HepG2 (cell line): Measurements from ENCODE around the gene POU3F3. TPM values are rescaled to one million over a fixed set of nuclear protein-coding genes. Genes with fewer than 3 reads are reported as not detected.

Experiments
- ATAC-seq: fragments of 200-7000 bp; cut with Tn5 transposase; 3 replicates; pipeline ENCODE4 v1.9.1; 2020; ENCODE audit warnings: mild to moderate bottlenecking, moderate library complexity
- BruUV-seq: library from RNA; stranded (reverse); fragments of 400-500 nt; replicated peaks from 2 replicates; lab custom pipeline; 2021; lab: Mats Ljungman, UMichigan
- CTCF ChIA-PET: fragments of 300-600 bp; formaldehyde crosslinking; extraction: SDS; loops from one replicate; lab custom pipeline; 2021; ENCODE audit warnings: low total read pairs, inconsistent platforms, low intra/inter-chr PET ratio; lab: Yijun Ruan, JAX
- POLR2A ChIA-PET: fragments of 350-600 bp; sonication (Branson Sonifier 250); formaldehyde crosslinking; loops from one replicate; lab custom pipeline; 2020; ENCODE audit warnings: antibody characterized with exemption, inconsistent platforms; lab: Yijun Ruan, JAX
- DNase-seq: peaks from one replicate; pipeline ENCODE4 v3.0.0-alpha.2; 2015; ENCODE audit warnings: low spot score
- FAIRE-seq: peaks from 3 replicates; lab custom pipeline; 2011; peaks lifted over from hg19 to GRCh38; lab: Jason Lieb, UNC
- H2AFZ ChIP-seq: one replicate; pipeline ENCODE4 v1.6.1; 2011; ENCODE audit warnings: low read length, inconsistent platforms
- H3K27ac ChIP-seq: fragments of 300-600 bp; 3 replicates; pipeline ENCODE4 v1.8.0; 2011; ENCODE audit warnings: mixed run types, mild to moderate bottlenecking, mixed read lengths, low read length, inconsistent platforms; ENCODE audit not compliant: insufficient read depth; ENCODE audit errors: extremely low read length
- H3K27me3 ChIP-seq, 2 experiments: fragments of 200-600 bp in 1 of 2; 2 replicates in 1 of 2; 3 replicates in 1 of 2; pipeline versions ENCODE4 v1.6.0 to v1.8.0; 2011; ENCODE audit warnings: low read length in 2 of 2, mild to moderate bottlenecking in 2 of 2, moderate library complexity in 2 of 2, inconsistent platforms in 1 of 2; ENCODE audit not compliant: insufficient read depth in 2 of 2, control insufficient read depth in 1 of 2
- H3K36me3 ChIP-seq, 2 experiments: fragments of 200-600 bp in 1 of 2; replicated peaks in 1 of 2; 2 replicates in 1 of 2; 3 replicates in 1 of 2; pipeline versions ENCODE4 v1.5.1 to v1.8.0; 2011; ENCODE audit warnings: low read length in 2 of 2, inconsistent platforms in 1 of 2; ENCODE audit not compliant: insufficient read depth in 2 of 2, control insufficient read depth in 1 of 2
- H3K4me1 ChIP-seq: 2 replicates; pipeline ENCODE4 v1.5.1; 2012; ENCODE audit warnings: low read length, inconsistent platforms; ENCODE audit not compliant: insufficient read depth
- H3K4me2 ChIP-seq: 2 replicates; pipeline ENCODE4 v1.6.0; 2011; ENCODE audit warnings: low read depth, low read length, inconsistent platforms
- H3K4me3 ChIP-seq, 3 experiments: fragments of 200-600 bp in 1 of 3; sonication (generic), shearing (Covaris generic) in 1 of 3; replicated peaks in 1 of 3; 2 replicates each; pipeline ENCODE4 v1.5.1; 2011 to 2016; ENCODE audit warnings: low read length in 3 of 3, inconsistent platforms in 2 of 3, low read depth in 2 of 3, mild to moderate bottlenecking in 2 of 3, control low read depth in 1 of 3, mixed read lengths in 1 of 3; ENCODE audit not compliant: insufficient read depth in 1 of 3
- H3K79me2 ChIP-seq: one replicate; pipeline ENCODE4 v1.6.1; 2011; ENCODE audit warnings: low read length, inconsistent platforms; ENCODE audit not compliant: insufficient read depth
- H3K9ac ChIP-seq: 2 replicates; pipeline ENCODE4 v1.6.0; 2011; ENCODE audit warnings: mild to moderate bottlenecking, low read depth, low read length, inconsistent platforms; ENCODE audit not compliant: insufficient read depth
- H3K9me3 ChIP-seq: 2 replicates; pipeline ENCODE4 v1.5.1; 2012; ENCODE audit warnings: mild to moderate bottlenecking, low read length
- H4K20me1 ChIP-seq: 2 replicates; pipeline ENCODE4 v1.6.0; 2011; ENCODE audit warnings: inconsistent platforms, mild to moderate bottlenecking, low read length, moderate library complexity; ENCODE audit not compliant: insufficient read depth
- KDM2A ChIP-seq: sonication (generic); formaldehyde crosslinking; IDR thresholded peaks from 2 replicates; pipeline ENCODE4 v1.4.0; 2020; ENCODE audit warnings: low read depth, missing genetic modification reagents, borderline replicate concordance
- LCORL ChIP-seq, 2 experiments: fragments of 450-650 bp in 1 of 2; sonication (generic) in 1 of 2; formaldehyde crosslinking in 1 of 2; IDR thresholded peaks; 2 replicates each; pipeline versions ENCODE4 v1.5.0 to v1.6.1; 2017 to 2020; ENCODE audit warnings: antibody characterized with exemption in 1 of 2, missing genetic modification reagents in 1 of 2
- THAP8 ChIP-seq: sonication (generic); formaldehyde crosslinking; IDR thresholded peaks from 2 replicates; pipeline ENCODE4 v1.5.1; 2020; ENCODE audit warnings: missing genetic modification reagents, mild to moderate bottlenecking, borderline replicate concordance
- WIZ ChIP-seq: sonication (generic); formaldehyde crosslinking; IDR thresholded peaks from 2 replicates; pipeline ENCODE4 v1.5.1; 2020; ENCODE audit warnings: mild to moderate bottlenecking, missing genetic modification reagents
- ZBTB1 ChIP-seq: sonication (generic); formaldehyde crosslinking; IDR thresholded peaks from 2 replicates; pipeline ENCODE4 v1.4.0; 2020; ENCODE audit warnings: missing genetic modification reagents, borderline replicate concordance
- ZGPAT ChIP-seq: IDR thresholded peaks from 2 replicates; pipeline ENCODE4 v1.6.1; 2016; ENCODE audit warnings: mild to moderate bottlenecking
- ZNF230 ChIP-seq: sonication (generic); formaldehyde crosslinking; IDR thresholded peaks from 2 replicates; pipeline ENCODE4 v1.4.0; 2020; ENCODE audit warnings: mild to moderate bottlenecking, missing genetic modification reagents
- WGBS: methylation state at CpG from one replicate; pipeline ENCODE4 v1.1.6; 2017; ENCODE audit warnings: low lambda C conversion rate; 5-methylcytosine and 5-hydroxymethylcytosine counted together
- in situ Hi-C: cut with HindIII; loops from 2 replicates; pipeline ENCODE4 v1.10.0; 2017; ENCODE audit warnings: low pct_unique_long_range_greater_than_20kb; ENCODE audit not compliant: extremely low pct_ligation_motif_present
- intact Hi-C: fragments of 100-400 bp; cut with micrococcal nuclease; formaldehyde crosslinking; loops from one replicate; pipeline ENCODE4 v1.10.0; 2022; ENCODE audit not compliant: unreplicated experiment
- polyA plus RNA-seq, 8 experiments: library from polyadenylated mRNA; depleted of rRNA in 3 of 8; stranded (reverse) in 7 of 8; unstranded in 1 of 8; fragments of >200 nt; fragmentation: Illumina TruSeq in 4 of 8; extraction: Trizol in 4 of 8; gene quantifications; 2 replicates each; pipeline versions ENCODE4 v1.2.1 to v1.2.3, GENCODE V29; 2011 to 2016; ENCODE audit warnings: low read depth in 4 of 8, missing spikeins in 1 of 8, mixed read lengths in 1 of 8; ENCODE audit not compliant: insufficient read depth in 1 of 8
- total RNA-seq, 5 experiments: library from RNA; depleted of rRNA; stranded (reverse); fragments of >200 nt; fragmentation: Illumina TruSeq; extraction: Trizol; gene quantifications; 2 replicates each; pipeline ENCODE4 v1.2.3, GENCODE V29; 2016; ENCODE audit warnings: low read depth in 1 of 5

POU3F3 gene
- total and polyA plus RNA-seq, 2 of the 13 experiments (the other 11 are each of a cell fraction or from before 2014, with no cell fraction given) = not detected

GRCh38 chr2:104896446-104896845, 42.5 kb downstream of the POU3F3 start:
- TF ChIP-seq WIZ (CRISPR knock-in tag) = no peak
- no peak for TF ChIP-seq ZBTB1 (CRISPR knock-in tag)
- no peak for TF ChIP-seq ZNF230 (CRISPR knock-in tag)
- no peak for TF ChIP-seq ZGPAT (CRISPR knock-in tag)
- TF ChIP-seq LCORL (IDR thresholded peaks at IDR 0.05) = no peak
- no peak for TF ChIP-seq LCORL (CRISPR knock-in tag; IDR thresholded peaks at IDR 0.05)
- TF ChIP-seq THAP8 (CRISPR knock-in tag) = no peak
- TF ChIP-seq KDM2A (CRISPR knock-in tag) = no peak
- Histone ChIP-seq H3K9me3 (no peaks in the 10 kb centered on the region), H3K27me3 (peaks cover 2 to 62% of the 10 kb centered on the region in 2 experiments), H2AFZ (no peak overlapping the region), H3K27ac (no peak overlapping the region), H4K20me1 (no peaks in the 10 kb centered on the region), H3K36me3 (no peaks in the 10 kb centered on the region), H3K9ac (no peak overlapping the region), H3K4me3 (no peak overlapping the region), H3K79me2 (no peaks in the 10 kb centered on the region), H3K4me1 (no peaks in the 10 kb centered on the region), H3K4me2 (no peak overlapping the region)
- no TSS peak for BruUV-seq
- WGBS = under 1% methylated on average over 8 of the region's 8 CpGs
- DNase-seq (no peak), FAIRE-seq (no peak), ATAC-seq (no peak)
- ChIA-PET POLR2A (no interaction called here), CTCF (no interaction called here)
- in situ Hi-C loops = no loop called here
- intact Hi-C loops = no loop called here
